Hepatocyte (in vitro differentiated cells): ENCODE data around the gene TPRA1.

Experiments used
- CTCF ChIP-seq: fragments of 200-600 bp; sonication (generic); IDR thresholded peaks from 2 replicates; pipeline ENCODE4 v1.5.1; 2016; ENCODE audit warnings: antibody characterized with exemption, mild to moderate bottlenecking; ENCODE audit not compliant: poor library complexity
- EZH2 ChIP-seq: fragments of 200-600 bp; sonication (generic); IDR thresholded peaks from 2 replicates; pipeline ENCODE4 v1.6.1; 2016; ENCODE audit warnings: antibody characterized with exemption, mild to moderate bottlenecking, borderline replicate concordance
- EZH2phosphoT487 ChIP-seq: fragments of 200-600 bp; sonication (generic); IDR thresholded peaks from one replicate; pipeline ENCODE4 v1.6.1; 2018; ENCODE audit warnings: antibody characterized with exemption, mild to moderate bottlenecking, low read depth, moderate library complexity; ENCODE audit not compliant: unreplicated experiment, severe bottlenecking

GRCh38 chr3:127549826-127550467 lies 40.6 kb downstream of the TPRA1 start:
- TF ChIP-seq CTCF (no peak), EZH2 (no peak), EZH2phosphoT487 (no peak)
